HFFc6 (cell line): ENCODE data around the gene MTMR10. TPM values are rescaled to one million over a fixed set of nuclear protein-coding genes. Genes with fewer than 3 reads are reported as not detected.

Experiments
- DNase-seq: peaks from one replicate; pipeline ENCODE4 v3.0.0-alpha.2; 2018
- H3K27ac Mint-ChIP-seq: 2 replicates; pipeline ENCODE4 v1.8.0; 2020; ENCODE audit warnings: mild to moderate bottlenecking, mixed read lengths
- H3K27me3 Mint-ChIP-seq: 2 replicates; pipeline ENCODE4 v1.8.0; 2021; ENCODE audit warnings: mild to moderate bottlenecking, moderate library complexity, mixed read lengths; ENCODE audit not compliant: insufficient read depth
- H3K36me3 Mint-ChIP-seq: 2 replicates; pipeline ENCODE4 v1.8.0; 2021; ENCODE audit warnings: low read depth, mixed read lengths
- H3K4me1 Mint-ChIP-seq: 2 replicates; pipeline ENCODE4 v1.8.0; 2020; ENCODE audit warnings: low read depth, mixed read lengths
- H3K4me3 Mint-ChIP-seq: 2 replicates; pipeline ENCODE4 v1.8.0; 2020; ENCODE audit warnings: mild to moderate bottlenecking, moderate library complexity, mixed read lengths
- H3K9me3 Mint-ChIP-seq: 2 replicates; pipeline ENCODE4 v1.8.0; 2020; ENCODE audit warnings: mild to moderate bottlenecking, mixed read lengths
- CTCF ChIP-seq: fragments of 200-600 bp; sonication (generic); IDR thresholded peaks from 2 replicates; pipeline ENCODE4 v1.5.0; 2021; ENCODE audit warnings: antibody characterized with exemption, mild to moderate bottlenecking
- total RNA-seq, 6 experiments: library from RNA; stranded (reverse); fragmentation: NEBNext Ultra II Directional; extraction: Animal tissue kit (Norgen Biotek cat#: 25700); gene quantifications; 2 replicates in 1 of 6; 3 replicates in 5 of 6; pipeline ENCODE4 v1.2.3, GENCODE V29; 2021

Gene MTMR10
- total RNA-seq, 6 experiments from 2014 or later: 25.4 to 44.5 (median 41.5) TPM

- H3K27ac Mint-ChIP-seq: no peak overlapping the region
- peaks cover 5% of the 10 kb centered on the region; the same call in 1 of the 2 replicates for H3K36me3 Mint-ChIP-seq
- H3K4me1 Mint-ChIP-seq: peaks cover 68% of the 10 kb centered on the region
- no peak for DNase-seq
- no peak overlapping the region for H3K4me3 Mint-ChIP-seq
- no peaks in the 10 kb centered on the region for H3K27me3 Mint-ChIP-seq
- no peak for TF ChIP-seq CTCF
- H3K9me3 Mint-ChIP-seq: no peaks in the 10 kb centered on the region
Measured at GRCh38 chr15:31027910-31028578, 36.6 kb upstream of the MTMR10 start.

GRCh38 chr15:31025996-31026395 lies 34.6 kb upstream of the MTMR10 start:
- Mint-ChIP-seq H3K27me3 (no peaks in the 10 kb centered on the region), H3K36me3 (no peaks in the 10 kb centered on the region; the same call in 1 of the 2 replicates), H3K4me1 (peaks cover 55% of the 10 kb centered on the region), H3K4me3 (no peak overlapping the region), H3K9me3 (no peaks in the 10 kb centered on the region), H3K27ac (peak overlapping the region; percentile 11; the same call in 1 of the 2 replicates)
- DNase-seq: no peak
- TF ChIP-seq CTCF: no peak

GRCh38 chr15:31024979-31025378 lies 33.6 kb upstream of the MTMR10 start:
- H3K4me3 Mint-ChIP-seq: peak overlapping the region; percentile 73
- peak overlapping the region; percentile 94 for H3K27ac Mint-ChIP-seq
- peaks cover 57% of the 10 kb centered on the region for H3K4me1 Mint-ChIP-seq

GRCh38 chr15:31024330-31024729 lies 32.9 kb upstream of the MTMR10 start:
- no peak for TF ChIP-seq CTCF
- Mint-ChIP-seq H3K4me3 (peak overlapping the region; percentile 73), H3K27ac (peak overlapping the region; percentile 94), H3K36me3 (no peaks in the 10 kb centered on the region), H3K9me3 (no peaks in the 10 kb centered on the region), H3K4me1 (peaks cover 56% of the 10 kb centered on the region), H3K27me3 (no peaks in the 10 kb centered on the region; the same call in 1 of the 2 replicates)
- DNase-seq: peak; percentile 93

More at GRCh38 chr15:31024979-31025378, 33.6 kb upstream of the MTMR10 start:
- TF ChIP-seq CTCF: no peak
- DNase-seq: peak; percentile 74
- Mint-ChIP-seq H3K9me3 (no peaks in the 10 kb centered on the region), H3K27me3 (no peaks in the 10 kb centered on the region; the same call in 1 of the 2 replicates), H3K36me3 (no peaks in the 10 kb centered on the region)

GRCh38 chr15:31023841-31024240 lies 32.4 kb upstream of the MTMR10 start:
- Mint-ChIP-seq H3K27ac (peak overlapping the region; percentile 94), H3K4me1 (peaks cover 57% of the 10 kb centered on the region), H3K36me3 (no peaks in the 10 kb centered on the region), H3K4me3 (peak overlapping the region; percentile 73), H3K9me3 (no peaks in the 10 kb centered on the region), H3K27me3 (no peaks in the 10 kb centered on the region; the same call in 1 of the 2 replicates)
- DNase-seq: no peak
- no peak for TF ChIP-seq CTCF
